ENCODE data around the gene ARGLU1.

DNA sequence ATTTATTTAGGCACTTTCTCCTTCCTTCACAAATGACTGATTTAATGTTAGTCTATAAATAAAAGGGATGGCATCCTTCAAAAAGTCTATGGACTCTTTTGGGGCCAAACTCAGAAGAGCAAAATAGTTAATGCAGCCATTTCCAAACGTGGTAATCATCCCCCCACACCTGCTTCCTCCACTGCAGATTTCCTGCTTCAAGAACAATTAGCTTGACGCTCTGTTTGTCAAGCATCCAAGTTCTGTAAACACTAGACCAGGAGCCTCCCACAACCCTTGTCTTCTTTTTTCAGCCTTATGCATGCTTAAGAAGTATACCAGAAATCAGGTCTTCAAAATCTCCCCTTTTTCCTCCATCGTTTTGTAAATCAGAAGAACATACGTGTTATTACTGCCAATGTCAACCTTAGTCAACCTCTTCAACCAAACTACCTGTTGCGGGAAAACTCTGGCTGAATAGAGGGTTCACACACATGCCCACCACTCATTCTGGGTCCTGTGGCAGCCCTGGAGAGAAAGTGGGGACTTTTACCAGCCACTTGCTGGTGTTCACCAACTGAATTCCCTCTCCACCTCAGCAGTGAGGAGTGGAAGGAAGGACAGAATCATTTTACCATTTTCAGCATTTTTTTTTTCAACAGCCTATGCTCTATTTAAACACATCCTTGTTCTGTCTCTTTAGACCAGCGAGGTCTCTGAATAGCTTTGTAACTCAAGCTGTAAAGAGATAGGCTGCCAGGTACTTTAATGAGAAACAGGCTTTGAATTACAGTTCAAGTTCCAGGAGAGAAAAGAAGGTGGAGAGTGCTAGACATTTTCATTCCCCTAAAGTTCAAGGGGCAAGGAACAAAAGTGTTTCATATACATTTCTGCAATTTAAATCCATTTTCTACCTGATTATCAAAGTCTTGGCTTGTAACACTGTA, 71.6 kb downstream of the ARGLU1 start:
- TF ChIP-seq, protein P1, sequence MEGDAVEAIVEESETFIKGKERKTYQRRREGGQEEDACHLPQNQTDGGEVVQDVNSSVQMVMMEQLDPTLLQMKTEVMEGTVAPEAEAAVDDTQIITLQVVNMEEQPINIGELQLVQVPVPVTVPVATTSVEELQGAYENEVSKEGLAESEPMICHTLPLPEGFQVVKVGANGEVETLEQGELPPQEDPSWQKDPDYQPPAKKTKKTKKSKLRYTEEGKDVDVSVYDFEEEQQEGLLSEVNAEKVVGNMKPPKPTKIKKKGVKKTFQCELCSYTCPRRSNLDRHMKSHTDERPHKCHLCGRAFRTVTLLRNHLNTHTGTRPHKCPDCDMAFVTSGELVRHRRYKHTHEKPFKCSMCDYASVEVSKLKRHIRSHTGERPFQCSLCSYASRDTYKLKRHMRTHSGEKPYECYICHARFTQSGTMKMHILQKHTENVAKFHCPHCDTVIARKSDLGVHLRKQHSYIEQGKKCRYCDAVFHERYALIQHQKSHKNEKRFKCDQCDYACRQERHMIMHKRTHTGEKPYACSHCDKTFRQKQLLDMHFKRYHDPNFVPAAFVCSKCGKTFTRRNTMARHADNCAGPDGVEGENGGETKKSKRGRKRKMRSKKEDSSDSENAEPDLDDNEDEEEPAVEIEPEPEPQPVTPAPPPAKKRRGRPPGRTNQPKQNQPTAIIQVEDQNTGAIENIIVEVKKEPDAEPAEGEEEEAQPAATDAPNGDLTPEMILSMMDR (IDR thresholded peaks at IDR 0.05) = no peak
- TF ChIP-seq POLR2A (IDR thresholded peaks at IDR 0.05) (no peak), POLR2AphosphoS5 (IDR thresholded peaks at IDR 0.05) (peak in 1 of 3 donors; percentile 3), EP300 (IDR thresholded peaks at IDR 0.05) (no peak)

All from stomach (tissue), 4 donors.